A549 (cell line): Measurements from ENCODE around the gene TFB2M. TPM values are rescaled to one million over a fixed set of nuclear protein-coding genes. Genes with fewer than 3 reads are reported as not detected.

Source experiments
- ATAC-seq, 2 experiments: fragments of 200-7000 bp in 1 of 2; fragments of >200 bp in 1 of 2; cut with Nextera tagmentation in 1 of 2; cut with Tn5 transposase in 1 of 2; 3 replicates each; pipeline versions ENCODE4 v1.8.0 to v1.9.1; 2018 to 2020; ENCODE audit warnings: mild to moderate bottlenecking in 1 of 2, moderate library complexity in 1 of 2
- CTCF ChIA-PET: fragments of 300-600 bp; sonication (Branson Sonifier 250); formaldehyde crosslinking; extraction: SDS; loops from one replicate; lab custom pipeline; 2021; ENCODE audit warnings: antibody characterized with exemption, inconsistent platforms; lab: Yijun Ruan, JAX
- POLR2A ChIA-PET: fragments of 350-600 bp; formaldehyde crosslinking; extraction: SDS; loops from one replicate; lab custom pipeline; 2021; ENCODE audit warnings: antibody characterized with exemption, inconsistent platforms; lab: Yijun Ruan, JAX
- DNase-seq, 2 experiments: peaks; one replicate each; pipeline versions ENCODE4 v3.0.0 to v3.0.0-alpha.2; 2011 to 2016; ENCODE audit warnings: low read depth in 1 of 2, low spot score in 1 of 2
- FAIRE-seq: peaks from 2 replicates; lab custom pipeline; 2011; peaks lifted over from hg19 to GRCh38; lab: Jason Lieb, UNC
- H3K27ac ChIP-seq, 2 experiments: fragments of >200 bp; sonication (Bioruptor Twin); formaldehyde crosslinking; 3 replicates each; pipeline ENCODE4 v1.5.1; 2016 to 2017
- H3K4me1 ChIP-seq: fragments of >200 bp; sonication (Bioruptor Twin); formaldehyde crosslinking; 3 replicates; pipeline ENCODE4 v1.6.1; 2016
- H3K4me2 ChIP-seq: fragments of >200 bp; sonication (Bioruptor Twin); formaldehyde crosslinking; 3 replicates; pipeline ENCODE4 v1.6.1; 2016
- H3K4me3 ChIP-seq: fragments of >200 bp; sonication (Bioruptor Twin); formaldehyde crosslinking; 3 replicates; pipeline ENCODE4 v1.5.1; 2016
- H3K9me3 ChIP-seq: fragments of >200 bp; sonication (Bioruptor Twin); formaldehyde crosslinking; 3 replicates; pipeline ENCODE4 v1.6.1; 2016
- ATOH8 ChIP-seq: fragments of 250-450 bp; sonication (Bioruptor Pico); IDR thresholded peaks from 2 replicates; pipeline ENCODE4 v1.5.0; 2020; ENCODE audit warnings: low read depth, mild to moderate bottlenecking, moderate library complexity
- BHLHE40 ChIP-seq: IDR thresholded peaks from 2 replicates; pipeline ENCODE4 v1.6.1; 2012; ENCODE audit warnings: low read depth, low read length, inconsistent platforms
- CHD2 ChIP-seq: fragments of 150-350 bp; IDR thresholded peaks from 2 replicates; pipeline ENCODE4 v1.6.1; 2014; ENCODE audit warnings: low read length; ENCODE audit not compliant: partially characterized antibody
- ELK1 ChIP-seq: fragments of 150-350 bp; IDR thresholded peaks from 2 replicates; pipeline ENCODE4 v1.6.1; 2014; ENCODE audit warnings: low read depth, mild to moderate bottlenecking, low read length
- FOSL2 ChIP-seq, 2 experiments: fragments of 450-650 bp in 1 of 2; fragments of >200 bp in 1 of 2; sonication (Bioruptor Twin) in 1 of 2; formaldehyde crosslinking; IDR thresholded peaks; 2 replicates each; pipeline versions ENCODE4 v1.5.0 to v1.6.1; 2016 to 2020; ENCODE audit warnings: mild to moderate bottlenecking in 1 of 2, moderate library complexity in 1 of 2
- HES2 ChIP-seq: fragments of >200 bp; sonication (Bioruptor Twin); formaldehyde crosslinking; IDR thresholded peaks from 2 replicates; pipeline ENCODE4 v1.6.1; 2016
- HMGXB4 ChIP-seq: fragments of 250-450 bp; sonication (Bioruptor Pico); IDR thresholded peaks from 2 replicates; pipeline ENCODE4 v1.5.0; 2021; ENCODE audit warnings: mild to moderate bottlenecking, moderate library complexity, borderline replicate concordance
- JUNB ChIP-seq: fragments of >200 bp; sonication (Bioruptor Twin); formaldehyde crosslinking; IDR thresholded peaks from 2 replicates; pipeline ENCODE4 v1.6.1; 2016
- MAFK ChIP-seq: fragments of 450-650 bp; IDR thresholded peaks from 2 replicates; pipeline ENCODE4 v1.6.1; 2014; ENCODE audit not compliant: partially characterized antibody
- MAX ChIP-seq: IDR thresholded peaks from 2 replicates; pipeline ENCODE4 v1.6.1; 2012
- NFE2L2 ChIP-seq: fragments of 150-350 bp; conservative IDR thresholded peaks from 2 replicates; pipeline ENCODE4 v1.6.1; 2014; ENCODE audit warnings: low read length
- NPAS2 ChIP-seq: fragments of 250-450 bp; sonication (Bioruptor Pico); IDR thresholded peaks from 2 replicates; pipeline ENCODE4 v1.8.0; 2022; ENCODE audit warnings: mild to moderate bottlenecking, moderate library complexity, borderline replicate concordance
- PHF8 ChIP-seq: fragments of 200-600 bp; sonication (generic); IDR thresholded peaks from 2 replicates; pipeline ENCODE4 v1.6.1; 2016; ENCODE audit warnings: low read depth, mild to moderate bottlenecking, antibody characterized with exemption, moderate library complexity, borderline replicate concordance
- POLR2AphosphoS2 ChIP-seq: conservative IDR thresholded peaks from 2 replicates; pipeline ENCODE4 v1.6.1; 2012; ENCODE audit warnings: low read length, improper control_type of control experiment, inconsistent platforms
- RARB ChIP-seq: fragments of 250-450 bp; sonication (Bioruptor Pico); IDR thresholded peaks from 2 replicates; pipeline ENCODE4 v1.8.0; 2021; ENCODE audit warnings: mild to moderate bottlenecking, moderate library complexity
- RCOR1 ChIP-seq: fragments of 150-350 bp; IDR thresholded peaks from 2 replicates; pipeline ENCODE4 v1.6.1; 2014; ENCODE audit warnings: antibody characterized with exemption, low read length, low read depth
- REST ChIP-seq: fragments of 200-600 bp; sonication (generic); IDR thresholded peaks from 2 replicates; pipeline ENCODE4 v1.6.1; 2016; ENCODE audit warnings: antibody characterized with exemption, mild to moderate bottlenecking, moderate library complexity
- SREBF2 ChIP-seq: fragments of 450-650 bp; IDR thresholded peaks from 2 replicates; pipeline ENCODE4 v1.6.1; 2014; ENCODE audit warnings: mild to moderate bottlenecking, moderate library complexity
- TFCP2L1 ChIP-seq: fragments of 250-450 bp; sonication (Bioruptor Pico); IDR thresholded peaks from 2 replicates; pipeline ENCODE4 v1.5.0; 2021; ENCODE audit warnings: mild to moderate bottlenecking
- WGBS: methylation state at CpG from one replicate; pipeline ENCODE4 v1.1.6; 2017; ENCODE audit errors: missing lambda C conversion rate; 5-methylcytosine and 5-hydroxymethylcytosine counted together
- polyA plus RNA-seq, 4 experiments: library from polyadenylated mRNA; depleted of rRNA in 3 of 4; stranded (reverse); fragments of >200 nt; fragmentation: RNase III in 1 of 4; extraction: RNeasy Plus Mini Kit Qiagen cat#74134 plus additional on column Dnase treatment in 1 of 4; gene quantifications; 2 replicates in 3 of 4; 3 replicates in 1 of 4; pipeline ENCODE4 v1.2.3, GENCODE V29; 2011 to 2017

TFB2M gene
- polyA plus RNA-seq, 2 of the 4 experiments (the other 2 are of a cell fraction) = 27.7 to 59.9 TPM

- no peak for FAIRE-seq
- POLR2A ChIA-PET = no interaction called here
These were observed 47.4 kb downstream of the TFB2M start for GRCh38 chr1:246518456-246519205.

More at GRCh38 chr1:246518456-246519205, 47.4 kb downstream of the TFB2M start:
- CTCF ChIA-PET = no interaction called here
- ATAC-seq (no peak), DNase-seq (no peak)
- no peak overlapping the region for H3K27ac ChIP-seq
- TF ChIP-seq NFE2L2 (no peak), POLR2AphosphoS2 (no peak), NPAS2 (CRISPR knock-in tag) (no peak), HES2 (no peak), ATOH8 (CRISPR knock-in tag) (no peak), HMGXB4 (CRISPR knock-in tag) (no peak), FOSL2 (IDR thresholded peaks at IDR 0.05) (no peak), FOSL2 (CRISPR knock-in tag; IDR thresholded peaks at IDR 0.05) (no peak), MAFK (no peak), JUNB (no peak), ELK1 (no peak), REST (no peak), TFCP2L1 (CRISPR knock-in tag) (no peak), SREBF2 (no peak), CHD2 (no peak), BHLHE40 (no peak), PHF8 (no peak), RARB (CRISPR knock-in tag) (no peak), MAX (no peak), RCOR1 (no peak)
- H3K9me3 ChIP-seq = peaks cover 56% of the 10 kb centered on the region
- H3K4me2 ChIP-seq = no peak overlapping the region
- 31% methylated on average over 12 of the region's 17 CpGs for WGBS
- H3K4me1 ChIP-seq = no peaks in the 10 kb centered on the region
- no peak overlapping the region for H3K4me3 ChIP-seq
